ENCODE data around the gene USH1C. TPM values are rescaled to one million over a fixed set of nuclear protein-coding genes. Genes with fewer than 3 reads are reported as not detected.

The USH1C gene
- total RNA-seq = under 1 TPM in 5 of 8 experiments, not detected in 3; 0.11 to 1.00 (median 0.51) TPM

DNA sequence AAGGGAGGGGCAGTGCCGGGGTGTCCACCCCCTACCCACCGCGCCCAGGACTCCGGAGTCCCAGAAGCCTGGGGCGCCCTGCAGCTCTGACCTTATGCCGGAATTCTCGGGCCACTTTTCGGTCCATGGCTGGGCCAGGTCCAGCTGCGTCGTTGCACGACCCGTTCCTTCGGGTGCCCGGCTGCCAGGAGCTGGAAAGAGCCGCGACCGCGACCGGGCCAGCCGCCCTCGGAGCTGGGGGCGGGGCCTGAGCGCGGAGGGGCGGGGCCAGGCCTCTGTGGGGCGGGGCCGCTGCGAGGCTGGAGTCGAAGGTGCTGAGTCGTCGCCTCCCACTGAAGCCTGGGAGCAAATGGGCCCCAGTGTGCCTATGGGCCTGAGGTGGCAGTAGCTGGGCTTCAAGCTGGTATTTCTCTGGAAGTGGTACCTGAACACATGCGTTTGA, at the start of gene USH1C:
USH1C (minus strand) TSS at position 236 of the 442 bp plus-strand sequence; CDS start at position 127, 109 bp downstream.
- H3K27ac ChIP-seq = no peak within 1 kb of the TSS
- H3K4me3 ChIP-seq = peak within 1 kb of the TSS in 1 of 5 donors; percentile 20
- peaks cover 0 to 7% of the 10 kb centered on the region in 2 donors for H3K4me1 ChIP-seq (replicated peaks in 1 of 2)
- ATAC-seq (replicated peaks in 6 of 8) = peak in 6 of 8 experiments; percentile 32 to 76 (median 54)
- WGBS, 10 experiments = no CpG with 5 or more reads among the region's 32 CpGs
- in situ Hi-C loops (cut with MboI; ENCODE audit: low pct_unique_long_range_greater_than_20kb in 2 of 9, low sequenced_read_pairs in 9 of 9, unreplicated experiment in 9 of 9) = no loop called here

DNA sequence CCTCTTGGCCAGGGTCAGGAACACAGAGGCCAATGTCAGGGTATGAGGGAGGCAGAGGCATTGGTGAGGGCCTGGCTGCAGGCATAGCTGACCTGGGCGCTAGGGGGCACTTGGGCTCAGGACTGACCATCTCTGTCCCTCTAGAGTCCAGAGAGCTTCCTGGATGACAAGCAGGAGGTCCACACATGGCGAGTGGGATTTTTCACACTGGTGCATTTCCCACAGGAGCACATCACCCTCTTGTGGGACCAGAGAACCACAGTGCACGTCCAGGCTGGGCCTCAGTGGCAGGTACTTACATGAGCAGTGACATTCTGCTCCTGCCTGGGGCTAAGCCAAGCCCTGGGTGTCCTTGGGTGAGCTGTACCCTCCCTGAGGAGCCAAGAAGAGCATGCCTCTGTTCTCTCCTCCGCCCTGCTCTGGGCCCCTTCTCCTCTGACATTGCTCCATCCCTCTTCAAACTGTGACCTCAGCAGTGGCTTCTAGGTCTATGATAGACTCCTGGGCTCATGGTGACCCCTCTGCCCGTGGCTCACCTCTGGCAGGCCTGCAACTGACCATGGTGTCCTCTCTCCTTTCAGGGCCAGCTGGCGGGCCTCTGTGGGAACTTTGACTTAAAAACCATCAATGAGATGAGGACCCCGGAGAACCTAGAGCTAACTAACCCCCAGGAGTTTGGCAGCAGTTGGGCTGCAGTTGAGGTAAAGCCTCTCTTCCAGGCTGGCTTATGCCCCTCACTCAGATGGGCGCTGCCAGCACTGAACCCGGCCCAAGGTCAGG, 49.4 kb upstream of the USH1C start:
- WGBS, 10 experiments = 0 to 100% (median 57%) methylated on average over 1 to 3 of the region's 9 CpGs; no CpG with 5 or more reads in 3 of the 10 experiments
- in situ Hi-C loops (cut with MboI; ENCODE audit: low pct_unique_long_range_greater_than_20kb in 2 of 9, low sequenced_read_pairs in 9 of 9, unreplicated experiment in 9 of 9) = loop anchor here in 3 of 9 experiments (25.0 kb wide), 1 partner anchor 394 kb away; no protein-coding TSS in a partner anchor
- no peak for ATAC-seq (replicated peaks in 6 of 8)
- no peak overlapping the region for H3K27ac ChIP-seq
- no peak overlapping the region for H3K4me3 ChIP-seq
- H3K4me1 ChIP-seq (replicated peaks in 1 of 2) = no peaks in the 10 kb centered on the region

DNA sequence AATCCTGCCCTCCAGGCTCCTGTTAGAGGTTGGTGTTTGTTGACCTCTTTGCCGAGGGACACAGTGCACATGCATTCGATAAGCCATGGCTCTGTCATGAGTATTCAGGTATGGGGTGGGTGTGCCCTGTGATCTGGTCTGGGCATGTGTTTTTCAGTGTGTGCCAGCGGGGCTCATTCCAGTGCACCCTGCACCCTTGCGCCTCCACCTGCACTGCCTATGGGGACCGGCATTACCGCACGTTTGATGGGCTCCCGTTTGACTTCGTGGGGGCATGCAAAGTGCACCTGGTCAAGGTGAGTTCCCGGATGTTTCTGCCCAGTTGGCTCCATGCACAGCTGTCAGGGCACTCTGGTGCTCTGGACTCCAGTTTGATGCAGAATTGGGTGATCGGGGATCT, 47.1 kb upstream of the USH1C start:
- no peak overlapping the region for H3K4me3 ChIP-seq
- no peaks in the 10 kb centered on the region for H3K4me1 ChIP-seq (replicated peaks in 1 of 2)
- WGBS, 10 experiments = 27 to 91% (median 71%) methylated on average over 1 to 10 of the region's 11 CpGs; no CpG with 5 or more reads in 1 of the 10 experiments
- H3K27ac ChIP-seq = no peak overlapping the region
- in situ Hi-C loops (cut with MboI; ENCODE audit: low pct_unique_long_range_greater_than_20kb in 2 of 9, low sequenced_read_pairs in 9 of 9, unreplicated experiment in 9 of 9) = loop anchor here in 3 of 9 experiments (25.0 kb wide), 1 partner anchor 396 kb away; no protein-coding TSS in a partner anchor
- ATAC-seq (replicated peaks in 6 of 8) = no peak

DNA sequence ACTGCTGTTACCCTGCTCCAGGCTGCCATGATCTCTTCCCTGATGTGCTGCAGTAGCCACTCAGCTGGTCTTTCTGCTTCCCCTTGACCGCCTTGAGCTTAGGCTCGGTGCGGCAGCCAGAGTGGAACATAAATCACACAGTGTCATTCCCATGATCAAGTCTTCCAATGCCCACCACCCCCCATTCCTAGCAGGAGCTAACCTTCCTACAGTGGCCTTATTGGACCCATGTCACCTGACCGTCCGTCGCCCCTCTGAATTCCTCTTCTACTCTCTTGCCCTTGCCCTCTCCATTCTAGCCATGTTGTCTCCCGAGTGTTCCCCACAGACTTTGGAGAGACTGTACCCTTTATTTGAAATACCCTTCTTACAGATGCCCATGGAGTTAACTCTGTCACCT, 46.2 kb upstream of the USH1C start:
- 54 to 100% (median 81%) methylated on average over 1 to 5 of the region's 7 CpGs; no CpG with 5 or more reads in 2 of the 10 experiments for WGBS, 10 experiments
- H3K4me3 ChIP-seq = no peak overlapping the region
- no peaks in the 10 kb centered on the region for H3K4me1 ChIP-seq (replicated peaks in 1 of 2)
- no peak for ATAC-seq (replicated peaks in 6 of 8)
- in situ Hi-C loops (cut with MboI; ENCODE audit: low pct_unique_long_range_greater_than_20kb in 2 of 9, low sequenced_read_pairs in 9 of 9, unreplicated experiment in 9 of 9) = loop anchor here in 3 of 9 experiments (25.0 kb wide), 1 partner anchor 397 kb away; no protein-coding TSS in a partner anchor
- no peak overlapping the region for H3K27ac ChIP-seq

DNA sequence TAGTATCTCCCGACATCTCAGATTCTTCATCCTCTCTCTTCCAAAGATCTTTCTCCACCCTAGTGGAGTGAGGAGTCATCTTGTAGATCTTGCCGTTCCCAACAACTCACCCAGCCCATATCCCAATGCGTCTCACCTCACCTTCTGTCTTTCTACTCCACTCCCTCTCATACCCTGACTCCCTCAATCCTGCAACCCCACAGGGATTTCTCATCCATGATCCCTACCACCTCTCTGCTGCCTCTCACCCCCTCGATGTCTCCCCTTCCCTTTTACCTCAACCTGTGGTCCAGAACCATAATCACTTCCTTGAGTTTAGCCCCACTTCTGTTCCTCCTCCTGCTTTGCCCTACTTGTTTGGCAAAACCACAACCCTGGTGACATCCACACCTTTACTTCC, 44.5 kb upstream of the USH1C start:
- in situ Hi-C loops (cut with MboI; ENCODE audit: low pct_unique_long_range_greater_than_20kb in 2 of 9, low sequenced_read_pairs in 9 of 9, unreplicated experiment in 9 of 9) = loop anchor here in 3 of 9 experiments (25.0 kb wide), 1 partner anchor 399 kb away; no protein-coding TSS in a partner anchor
- H3K4me1 ChIP-seq (replicated peaks in 1 of 2) = no peaks in the 10 kb centered on the region
- 20 to 87% (median 85%) methylated on average over 1 to 4 of the region's 4 CpGs; no CpG with 5 or more reads in 5 of the 10 experiments for whole genome bisulfite sequencing, 10 experiments
- ATAC-seq (replicated peaks in 6 of 8) = no peak
- no peak overlapping the region for H3K27ac ChIP-seq
- H3K4me3 ChIP-seq = no peak overlapping the region

DNA sequence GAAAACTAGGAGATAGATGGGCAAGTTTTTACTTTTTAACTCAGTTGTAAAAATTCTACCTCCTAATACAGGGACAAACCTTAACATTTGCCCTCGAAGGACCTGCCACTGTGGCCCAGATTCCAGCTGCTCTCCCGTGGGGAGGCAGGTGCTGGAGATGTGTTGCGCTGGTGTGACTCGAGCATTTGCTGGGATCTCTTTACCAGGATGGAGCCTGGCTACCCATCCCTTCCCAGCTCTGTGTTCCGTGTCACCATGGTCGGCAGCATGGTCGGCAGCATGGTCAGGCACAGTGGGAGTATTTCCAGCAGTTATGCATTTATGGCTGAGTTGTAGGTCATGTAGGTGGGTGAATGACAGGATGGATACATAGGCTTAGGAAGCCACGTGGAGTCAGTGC, 44.0 kb upstream of the USH1C start:
- H3K4me1 ChIP-seq (replicated peaks in 1 of 2) = no peaks in the 10 kb centered on the region
- no peak overlapping the region for H3K4me3 ChIP-seq
- in situ Hi-C loops (cut with MboI; ENCODE audit: low pct_unique_long_range_greater_than_20kb in 2 of 9, low sequenced_read_pairs in 9 of 9, unreplicated experiment in 9 of 9) = loop anchor here in 3 of 9 experiments (25.0 kb wide), 1 partner anchor 399 kb away; no protein-coding TSS in a partner anchor
- ATAC-seq (replicated peaks in 6 of 8) = no peak
- WGBS, 10 experiments = 0 to 79% (median 47%) methylated on average over 1 to 5 of the region's 8 CpGs; no CpG with 5 or more reads in 5 of the 10 experiments
- H3K27ac ChIP-seq = no peak overlapping the region

DNA sequence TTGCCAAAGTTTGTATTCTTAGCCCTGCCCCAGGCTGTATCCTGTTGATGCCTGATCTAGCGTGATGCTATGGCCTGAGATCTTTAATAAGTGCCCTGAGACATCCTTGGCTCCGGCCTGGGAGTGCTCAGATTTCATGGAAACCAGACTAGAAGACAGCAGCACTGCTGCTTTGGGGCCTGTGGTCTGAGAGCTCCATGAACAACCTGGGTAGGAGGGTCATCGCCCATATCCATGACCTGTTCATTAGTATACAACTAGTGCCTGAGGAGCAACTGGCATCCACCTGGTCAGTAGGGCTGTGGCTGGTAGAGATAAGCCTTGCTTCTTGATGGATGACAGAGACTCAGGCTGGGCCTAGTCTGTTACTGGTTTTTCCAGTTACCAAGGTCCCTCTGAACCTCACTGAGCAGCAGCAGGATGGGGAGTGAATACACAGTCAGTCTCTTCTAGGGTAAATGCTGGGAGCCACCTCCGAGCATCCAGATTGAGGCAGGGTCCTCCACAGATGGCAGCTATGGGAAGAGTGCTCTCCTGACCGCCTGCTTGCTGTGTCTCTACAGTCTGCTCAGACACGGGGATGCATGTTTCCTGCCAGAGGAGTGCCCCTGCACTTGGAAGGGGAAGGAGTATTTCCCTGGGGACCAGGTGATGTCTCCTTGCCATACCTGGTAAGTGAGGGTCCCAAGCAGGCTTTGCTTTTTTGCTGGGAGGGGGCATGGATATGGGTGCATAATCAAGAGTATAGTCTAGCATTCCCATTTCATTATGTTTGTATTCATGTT, 41.9 kb upstream of the USH1C start:
- in situ Hi-C loops (cut with MboI; ENCODE audit: low pct_unique_long_range_greater_than_20kb in 2 of 9, low sequenced_read_pairs in 9 of 9, unreplicated experiment in 9 of 9) = loop anchor here in 3 of 9 experiments (25.0 kb wide), 1 partner anchor 401 kb away; no protein-coding TSS in a partner anchor
- Histone ChIP-seq H3K4me1 (replicated peaks in 1 of 2) (no peaks in the 10 kb centered on the region), H3K27ac (no peak overlapping the region), H3K4me3 (no peak overlapping the region)
- WGBS, 10 experiments = 20 to 82% (median 60%) methylated on average over 1 to 4 of the region's 6 CpGs; no CpG with 5 or more reads in 3 of the 10 experiments
- no peak for ATAC-seq (replicated peaks in 6 of 8)

DNA sequence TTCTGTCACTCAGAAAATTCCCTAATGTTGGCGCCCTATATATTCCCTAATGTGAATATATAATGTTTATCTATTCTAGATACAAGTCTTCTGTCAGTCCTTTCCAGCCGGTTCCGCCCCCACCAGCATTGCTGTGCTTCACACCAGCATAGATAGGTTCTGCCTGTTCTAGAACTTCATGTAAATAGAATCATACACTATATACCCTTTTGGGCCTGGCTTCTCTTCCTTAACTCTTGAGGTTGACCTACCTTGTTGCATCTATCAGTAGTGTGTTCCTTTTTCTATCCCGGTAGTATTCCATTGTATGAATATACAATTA, 37.5 kb upstream of the USH1C start:
- no peak for ATAC-seq (replicated peaks in 6 of 8)
- 40 to 100% (median 85%) methylated on average over 1 to 4 of the region's 4 CpGs; no CpG with 5 or more reads in 1 of the 10 experiments for WGBS, 10 experiments
- in situ Hi-C loops (cut with MboI; ENCODE audit: low pct_unique_long_range_greater_than_20kb in 2 of 9, low sequenced_read_pairs in 9 of 9, unreplicated experiment in 9 of 9) = loop anchor here in 3 of 9 experiments (25.0 kb wide), 1 partner anchor 406 kb away; no protein-coding TSS in a partner anchor
- Histone ChIP-seq H3K4me1 (replicated peaks in 1 of 2) (no peaks in the 10 kb centered on the region), H3K4me3 (no peak overlapping the region), H3K27ac (no peak overlapping the region)

DNA sequence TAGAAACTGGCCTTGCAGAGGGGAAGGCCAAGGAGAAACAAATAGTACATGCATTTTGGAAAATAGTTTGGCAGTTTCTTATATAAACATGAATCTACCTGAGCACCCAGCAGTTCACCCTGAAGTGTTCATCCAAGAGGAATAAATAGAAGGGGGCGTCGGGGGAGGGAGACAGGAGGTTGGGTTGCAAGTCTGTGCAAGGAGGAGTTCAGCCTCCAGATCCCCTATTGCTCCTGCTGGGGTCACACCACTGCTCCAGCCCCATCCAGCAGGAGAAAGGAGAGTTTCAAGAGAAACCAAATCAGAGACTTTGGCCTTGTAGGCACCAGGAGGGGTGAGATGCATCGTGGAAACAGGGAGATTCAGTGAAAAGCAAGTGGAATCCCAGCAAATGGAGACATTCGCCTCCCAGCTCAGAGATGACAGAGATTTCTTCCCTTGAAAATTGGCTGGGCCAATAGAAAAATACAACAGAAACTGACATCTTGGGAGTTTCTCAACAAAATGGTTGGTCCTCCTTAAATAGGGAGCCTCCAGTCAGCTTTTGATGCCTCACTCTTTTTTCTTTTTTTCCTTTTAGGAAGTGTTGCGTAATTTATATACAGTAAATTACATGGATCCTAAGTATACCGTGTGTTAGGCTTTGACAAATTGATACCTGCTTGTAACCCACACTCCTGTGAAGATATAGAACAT, 37.0 kb upstream of the USH1C start:
- in situ Hi-C loops (cut with MboI; ENCODE audit: low pct_unique_long_range_greater_than_20kb in 2 of 9, low sequenced_read_pairs in 9 of 9, unreplicated experiment in 9 of 9) = loop anchor here in 3 of 9 experiments (25.0 kb wide), 1 partner anchor 406 kb away; no protein-coding TSS in a partner anchor
- H3K4me1 ChIP-seq (replicated peaks in 1 of 2) = no peaks in the 10 kb centered on the region
- WGBS, 10 experiments = 0 to 100% (median 40%) methylated on average over 1 to 4 of the region's 6 CpGs
- no peak for ATAC-seq (replicated peaks in 6 of 8)
- H3K27ac ChIP-seq = no peak overlapping the region
- no peak overlapping the region for H3K4me3 ChIP-seq

DNA sequence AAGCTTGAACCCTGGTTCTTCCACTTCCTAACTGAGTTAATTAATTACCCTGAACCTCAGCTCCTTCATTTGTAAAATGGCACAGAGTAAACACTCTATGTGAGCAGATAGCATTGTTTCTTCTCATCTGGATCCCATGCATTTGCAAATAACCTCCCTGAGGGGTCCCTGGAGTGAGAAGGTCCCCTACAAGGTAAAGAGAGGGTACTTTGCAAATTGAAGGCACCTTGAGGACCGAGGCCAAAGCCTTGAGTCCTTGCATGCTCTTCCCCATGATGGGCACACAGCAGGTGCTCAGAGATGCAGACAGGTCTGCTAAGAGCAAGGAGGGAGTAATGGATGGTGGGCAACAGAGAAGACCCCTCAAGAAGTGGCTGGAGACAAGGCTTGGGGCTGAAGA, 36.1 kb upstream of the USH1C start:
- no peak for ATAC-seq (replicated peaks in 6 of 8)
- no peak overlapping the region for H3K4me3 ChIP-seq
- in situ Hi-C loops (cut with MboI; ENCODE audit: low pct_unique_long_range_greater_than_20kb in 2 of 9, low sequenced_read_pairs in 9 of 9, unreplicated experiment in 9 of 9) = loop anchor here in 3 of 9 experiments (25.0 kb wide), 1 partner anchor 407 kb away; no protein-coding TSS in a partner anchor
- no peaks in the 10 kb centered on the region for H3K4me1 ChIP-seq (replicated peaks in 1 of 2)
- no peak overlapping the region for H3K27ac ChIP-seq
- WGBS, 10 experiments = 0 to 40% (median 11%) methylated on average over 1 of the region's 1 CpG; no CpG with 5 or more reads in 5 of the 10 experiments

DNA sequence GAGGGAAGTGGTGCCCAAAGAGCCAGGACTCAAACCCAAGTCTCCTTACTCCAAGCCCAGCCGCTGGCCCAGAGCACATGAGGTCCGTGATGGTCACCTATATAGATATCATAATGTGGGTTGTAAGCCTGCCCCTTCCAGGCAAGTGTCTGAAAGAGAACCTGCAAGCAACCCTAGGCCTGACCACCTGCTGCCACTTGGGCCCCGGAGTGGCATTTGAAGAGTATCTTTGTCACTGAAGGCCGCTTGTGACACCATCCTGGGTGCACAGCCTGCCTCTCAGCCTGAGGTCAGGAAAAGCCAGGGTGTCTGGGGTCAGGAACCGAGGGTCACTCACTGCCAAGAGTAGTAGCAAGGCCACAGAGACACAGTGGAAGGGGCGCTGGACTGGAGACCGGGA, 35.2 kb upstream of the USH1C start:
- ATAC-seq (replicated peaks in 6 of 8) = no peak
- 33 to 100% (median 80%) methylated on average over 1 to 4 of the region's 7 CpGs; no CpG with 5 or more reads in 4 of the 10 experiments for WGBS, 10 experiments
- in situ Hi-C loops (cut with MboI; ENCODE audit: low pct_unique_long_range_greater_than_20kb in 2 of 9, low sequenced_read_pairs in 9 of 9, unreplicated experiment in 9 of 9) = loop anchor here in 3 of 9 experiments (25.0 kb wide), 1 partner anchor 408 kb away; no protein-coding TSS in a partner anchor
- Histone ChIP-seq H3K4me3 (no peak overlapping the region), H3K27ac (no peak overlapping the region), H3K4me1 (replicated peaks in 1 of 2) (no peaks in the 10 kb centered on the region)

DNA sequence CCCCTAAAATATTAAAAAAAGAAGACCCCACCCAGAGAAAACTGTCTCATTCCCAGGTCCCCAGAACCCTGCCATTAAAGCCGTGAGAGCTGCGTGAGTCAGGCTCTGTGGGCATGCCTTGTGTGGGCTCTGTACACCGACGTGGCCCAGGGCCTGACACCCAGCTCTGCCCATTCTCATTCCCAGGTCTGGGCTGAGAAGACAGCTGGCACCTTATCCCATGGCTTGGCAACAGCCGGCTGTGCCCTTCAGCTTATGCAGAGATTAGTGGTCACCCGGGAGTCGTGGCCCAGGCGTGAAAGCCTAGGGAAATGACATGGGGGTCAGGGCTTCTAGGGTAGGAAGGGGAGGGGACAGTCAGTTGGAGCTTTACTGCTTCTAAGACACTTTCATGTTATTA, 34.7 kb upstream of the USH1C start:
- in situ Hi-C loops (cut with MboI; ENCODE audit: low pct_unique_long_range_greater_than_20kb in 2 of 9, low sequenced_read_pairs in 9 of 9, unreplicated experiment in 9 of 9) = loop anchor here in 3 of 9 experiments (25.0 kb wide), 1 partner anchor 408 kb away; no protein-coding TSS in a partner anchor
- no peak for ATAC-seq (replicated peaks in 6 of 8)
- H3K4me3 ChIP-seq = no peak overlapping the region
- no peak overlapping the region for H3K27ac ChIP-seq
- WGBS, 10 experiments = 60 to 100% (median 79%) methylated on average over 2 to 3 of the region's 8 CpGs; no CpG with 5 or more reads in 6 of the 10 experiments
- H3K4me1 ChIP-seq (replicated peaks in 1 of 2) = no peaks in the 10 kb centered on the region

Measured in motor neuron (in vitro differentiated cells).